HepG2 (cell line): ENCODE measurements around the gene GMEB2. TPM values are rescaled to one million over a fixed set of nuclear protein-coding genes. Genes with fewer than 3 reads are reported as not detected.

Experiments used
- AGO2 ChIP-seq: fragments of 200-400 bp; formaldehyde crosslinking; optimal IDR thresholded peaks from 2 replicates; pipeline ENCODE3; 2017; ENCODE audit warnings: mild to moderate bottlenecking, low read depth, low read length, moderate library complexity
- ARNT ChIP-seq: fragments of 450-650 bp; IDR thresholded peaks from 2 replicates; pipeline ENCODE4 v1.6.1; 2017
- BRCA1 ChIP-seq: sonication (generic); formaldehyde crosslinking; IDR thresholded peaks from 2 replicates; pipeline ENCODE4 v1.4.0; 2020; ENCODE audit warnings: missing genetic modification reagents
- CHD4 ChIP-seq: fragments of 200-600 bp; sonication (generic); IDR thresholded peaks from 2 replicates; pipeline ENCODE4 v1.7.0; 2017; ENCODE audit warnings: mild to moderate bottlenecking, low read length, borderline replicate concordance
- FOXA1 ChIP-seq, 2 experiments: fragments of 450-650 bp in 1 of 2; sonication (generic) in 1 of 2; formaldehyde crosslinking in 1 of 2; IDR thresholded peaks; 2 replicates each; pipeline versions ENCODE4 v1.4.0 to v1.6.1; 2016 to 2020; ENCODE audit warnings: missing genetic modification reagents in 1 of 2
- HNRNPL ChIP-seq: fragments of 200-400 bp; formaldehyde crosslinking; IDR thresholded peaks from 2 replicates; pipeline ENCODE4 v1.6.1; 2017; ENCODE audit warnings: mild to moderate bottlenecking, low read depth, low read length
- HNRNPLL ChIP-seq: fragments of 200-400 bp; formaldehyde crosslinking; IDR thresholded peaks from 2 replicates; pipeline ENCODE4 v1.6.1; 2017; ENCODE audit warnings: mild to moderate bottlenecking, low read depth, low read length; ENCODE audit not compliant: poor library complexity, severe bottlenecking
- HOXA3 ChIP-seq: sonication (generic); formaldehyde crosslinking; IDR thresholded peaks from 2 replicates; pipeline ENCODE4 v1.5.0; 2020; ENCODE audit warnings: missing genetic modification reagents
- MEF2D ChIP-seq: sonication (generic); formaldehyde crosslinking; IDR thresholded peaks from 2 replicates; pipeline ENCODE4 v1.5.1; 2020; ENCODE audit warnings: mild to moderate bottlenecking, missing genetic modification reagents
- NFIC ChIP-seq: IDR thresholded peaks from 2 replicates; pipeline ENCODE4 v1.6.1; 2012; ENCODE audit warnings: mild to moderate bottlenecking, low read length, inconsistent platforms
- RELA ChIP-seq: sonication (generic); formaldehyde crosslinking; IDR thresholded peaks from 2 replicates; pipeline ENCODE4 v1.4.0; 2020; ENCODE audit warnings: missing genetic modification reagents
- SMAD9 ChIP-seq: sonication (generic); formaldehyde crosslinking; IDR thresholded peaks from 2 replicates; pipeline ENCODE4 v1.5.1; 2020; ENCODE audit warnings: mild to moderate bottlenecking, missing genetic modification reagents
- TOPORS ChIP-seq: sonication (generic); formaldehyde crosslinking; IDR thresholded peaks from 2 replicates; pipeline ENCODE4 v1.8.0; 2023; ENCODE audit warnings: mild to moderate bottlenecking, missing genetic modification reagents
- ZNF225 ChIP-seq: sonication (generic); formaldehyde crosslinking; IDR thresholded peaks from 2 replicates; pipeline ENCODE4 v1.4.0; 2020; ENCODE audit warnings: mild to moderate bottlenecking, missing genetic modification reagents
- ZNF546 ChIP-seq: sonication (generic); formaldehyde crosslinking; conservative IDR thresholded peaks from 2 replicates; pipeline ENCODE4 v1.8.1; 2023; ENCODE audit warnings: mild to moderate bottlenecking, missing genetic modification reagents
- ZNF768 ChIP-seq: sonication (generic); formaldehyde crosslinking; IDR thresholded peaks from 2 replicates; pipeline ENCODE4 v1.4.0; 2020; ENCODE audit warnings: missing genetic modification reagents
- ZSCAN29 ChIP-seq: sonication (generic); formaldehyde crosslinking; conservative IDR thresholded peaks from 2 replicates; pipeline ENCODE4 v1.4.0; 2020; ENCODE audit warnings: mild to moderate bottlenecking, missing genetic modification reagents
- polyA plus RNA-seq, 8 experiments: library from polyadenylated mRNA; depleted of rRNA in 3 of 8; stranded (reverse) in 7 of 8; unstranded in 1 of 8; fragments of >200 nt; fragmentation: Illumina TruSeq in 4 of 8; extraction: Trizol in 4 of 8; gene quantifications; 2 replicates each; pipeline versions ENCODE4 v1.2.1 to v1.2.3, GENCODE V29; 2011 to 2016; ENCODE audit warnings: low read depth in 4 of 8, missing spikeins in 1 of 8, mixed read lengths in 1 of 8; ENCODE audit not compliant: insufficient read depth in 1 of 8
- total RNA-seq, 5 experiments: library from RNA; depleted of rRNA; stranded (reverse); fragments of >200 nt; fragmentation: Illumina TruSeq; extraction: Trizol; gene quantifications; 2 replicates each; pipeline ENCODE4 v1.2.3, GENCODE V29; 2016; ENCODE audit warnings: low read depth in 1 of 5
- TF ChIP-seq, protein P1 (sequence below): sonication (generic); formaldehyde crosslinking; IDR thresholded peaks from 2 replicates; pipeline ENCODE4 v1.9.0; 2021; ENCODE audit warnings: missing genetic modification reagents, borderline replicate concordance
- TF ChIP-seq, protein P2 (sequence below): sonication (generic); formaldehyde crosslinking; IDR thresholded peaks from 2 replicates; pipeline ENCODE4 v1.8.0; 2022; ENCODE audit warnings: missing genetic modification reagents, mild to moderate bottlenecking, borderline replicate concordance
- TF ChIP-seq, protein P3 (sequence below): conservative IDR thresholded peaks from 2 replicates; pipeline ENCODE4 v1.6.1; 2018; ENCODE audit warnings: missing genetic modification reagents
- TF ChIP-seq, protein P4 (sequence below): IDR thresholded peaks from 2 replicates; pipeline ENCODE4 v1.6.1; 2016; ENCODE audit warnings: mild to moderate bottlenecking, missing biosample characterization, missing genetic modification reagents
- TF ChIP-seq, protein P5 (sequence below): sonication (generic); formaldehyde crosslinking; IDR thresholded peaks from 2 replicates; pipeline ENCODE4 v1.9.0; 2022; ENCODE audit warnings: missing genetic modification reagents, mild to moderate bottlenecking, borderline replicate concordance

The GMEB2 gene
- total and polyA plus RNA-seq, 2 of the 13 experiments (the other 11 are each of a cell fraction or from before 2014, with no cell fraction given), result 10.6 to 12.4 TPM

DNA sequence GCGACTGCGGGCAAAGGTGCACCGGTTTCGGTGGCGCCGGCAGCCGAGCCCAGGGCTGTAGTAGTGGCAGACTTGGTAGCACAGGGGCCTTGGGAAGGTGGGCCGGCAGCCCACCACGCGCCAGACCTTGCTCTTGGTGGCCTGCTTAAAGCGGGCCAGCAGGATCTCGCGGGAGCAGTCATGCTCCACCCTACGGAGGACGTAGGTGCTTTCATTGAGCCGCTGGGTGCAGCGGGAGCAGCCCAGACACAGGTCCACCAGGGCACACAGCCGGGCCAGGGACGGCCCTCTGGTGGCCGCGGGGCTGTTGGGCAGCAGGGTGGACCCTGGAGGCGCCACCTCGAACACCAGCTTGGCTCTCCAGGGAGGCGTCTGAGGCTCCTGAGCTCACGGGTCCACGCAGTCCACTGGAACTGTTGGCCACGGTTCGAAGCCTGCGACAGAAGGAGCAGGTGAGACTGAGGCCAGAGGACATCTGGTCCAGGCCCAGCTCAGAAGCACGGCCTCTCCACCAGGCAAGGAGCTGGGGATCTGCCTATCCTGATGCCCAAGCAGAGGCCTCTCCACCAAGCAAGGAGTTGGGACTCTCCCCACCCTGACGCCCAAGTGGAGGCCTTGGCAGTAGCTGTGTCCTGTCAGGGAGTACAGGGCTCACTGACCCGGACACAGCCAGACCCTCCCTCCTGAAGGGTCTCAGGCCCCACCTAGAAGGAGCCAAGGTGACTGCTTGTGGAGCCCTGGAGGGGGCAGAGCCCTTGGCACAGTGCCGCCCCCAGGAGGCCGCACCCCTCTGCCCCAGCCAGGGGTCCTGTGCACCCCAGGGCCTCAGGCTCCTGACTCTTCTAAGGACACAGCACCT lies 53.9 kb downstream of the GMEB2 start (continued):
- peak; percentile 21 for TF ChIP-seq HNRNPLL
- TF ChIP-seq, protein P1, sequence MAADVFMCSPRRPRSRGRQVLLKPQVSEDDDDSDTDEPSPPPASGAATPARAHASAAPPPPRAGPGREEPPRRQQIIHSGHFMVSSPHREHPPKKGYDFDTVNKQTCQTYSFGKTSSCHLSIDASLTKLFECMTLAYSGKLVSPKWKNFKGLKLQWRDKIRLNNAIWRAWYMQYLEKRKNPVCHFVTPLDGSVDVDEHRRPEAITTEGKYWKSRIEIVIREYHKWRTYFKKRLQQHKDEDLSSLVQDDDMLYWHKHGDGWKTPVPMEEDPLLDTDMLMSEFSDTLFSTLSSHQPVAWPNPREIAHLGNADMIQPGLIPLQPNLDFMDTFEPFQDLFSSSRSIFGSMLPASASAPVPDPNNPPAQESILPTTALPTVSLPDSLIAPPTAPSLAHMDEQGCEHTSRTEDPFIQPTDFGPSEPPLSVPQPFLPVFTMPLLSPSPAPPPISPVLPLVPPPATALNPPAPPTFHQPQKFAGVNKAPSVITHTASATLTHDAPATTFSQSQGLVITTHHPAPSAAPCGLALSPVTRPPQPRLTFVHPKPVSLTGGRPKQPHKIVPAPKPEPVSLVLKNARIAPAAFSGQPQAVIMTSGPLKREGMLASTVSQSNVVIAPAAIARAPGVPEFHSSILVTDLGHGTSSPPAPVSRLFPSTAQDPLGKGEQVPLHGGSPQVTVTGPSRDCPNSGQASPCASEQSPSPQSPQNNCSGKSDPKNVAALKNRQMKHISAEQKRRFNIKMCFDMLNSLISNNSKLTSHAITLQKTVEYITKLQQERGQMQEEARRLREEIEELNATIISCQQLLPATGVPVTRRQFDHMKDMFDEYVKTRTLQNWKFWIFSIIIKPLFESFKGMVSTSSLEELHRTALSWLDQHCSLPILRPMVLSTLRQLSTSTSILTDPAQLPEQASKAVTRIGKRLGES (CRISPR knock-in tag), result no peak
- TF ChIP-seq NFIC, result no peak
- no peak for TF ChIP-seq AGO2
- no peak for TF ChIP-seq BRCA1
- no peak for TF ChIP-seq MEF2D (CRISPR knock-in tag)
- 0 out of 2 replicates have a peak, but pooled peaks have one; percentile 27 for TF ChIP-seq ZNF546
- TF ChIP-seq RELA, result no peak
- TF ChIP-seq, protein P2, sequence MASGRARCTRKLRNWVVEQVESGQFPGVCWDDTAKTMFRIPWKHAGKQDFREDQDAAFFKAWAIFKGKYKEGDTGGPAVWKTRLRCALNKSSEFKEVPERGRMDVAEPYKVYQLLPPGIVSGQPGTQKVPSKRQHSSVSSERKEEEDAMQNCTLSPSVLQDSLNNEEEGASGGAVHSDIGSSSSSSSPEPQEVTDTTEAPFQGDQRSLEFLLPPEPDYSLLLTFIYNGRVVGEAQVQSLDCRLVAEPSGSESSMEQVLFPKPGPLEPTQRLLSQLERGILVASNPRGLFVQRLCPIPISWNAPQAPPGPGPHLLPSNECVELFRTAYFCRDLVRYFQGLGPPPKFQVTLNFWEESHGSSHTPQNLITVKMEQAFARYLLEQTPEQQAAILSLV (CRISPR knock-in tag), result peak; percentile 75; the same call in 1 of the 2 replicates
- TF ChIP-seq, protein P3, sequence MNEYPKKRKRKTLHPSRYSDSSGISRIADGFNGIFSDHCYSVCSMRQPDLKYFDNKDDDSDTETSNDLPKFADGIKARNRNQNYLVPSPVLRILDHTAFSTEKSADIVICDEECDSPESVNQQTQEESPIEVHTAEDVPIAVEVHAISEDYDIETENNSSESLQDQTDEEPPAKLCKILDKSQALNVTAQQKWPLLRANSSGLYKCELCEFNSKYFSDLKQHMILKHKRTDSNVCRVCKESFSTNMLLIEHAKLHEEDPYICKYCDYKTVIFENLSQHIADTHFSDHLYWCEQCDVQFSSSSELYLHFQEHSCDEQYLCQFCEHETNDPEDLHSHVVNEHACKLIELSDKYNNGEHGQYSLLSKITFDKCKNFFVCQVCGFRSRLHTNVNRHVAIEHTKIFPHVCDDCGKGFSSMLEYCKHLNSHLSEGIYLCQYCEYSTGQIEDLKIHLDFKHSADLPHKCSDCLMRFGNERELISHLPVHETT (CRISPR knock-in tag), result 0 out of 2 replicates have a peak, but pooled peaks have one; percentile 57
- no peak for TF ChIP-seq ARNT
- no peak for TF ChIP-seq SMAD9 (CRISPR knock-in tag)
- TF ChIP-seq TOPORS, result no peak
- TF ChIP-seq CHD4, result 0 out of 2 replicates have a peak, but pooled peaks have one; percentile 38
- peak; percentile 73 for TF ChIP-seq HOXA3
- peak; percentile 96 for TF ChIP-seq HNRNPL
- TF ChIP-seq, protein P4, sequence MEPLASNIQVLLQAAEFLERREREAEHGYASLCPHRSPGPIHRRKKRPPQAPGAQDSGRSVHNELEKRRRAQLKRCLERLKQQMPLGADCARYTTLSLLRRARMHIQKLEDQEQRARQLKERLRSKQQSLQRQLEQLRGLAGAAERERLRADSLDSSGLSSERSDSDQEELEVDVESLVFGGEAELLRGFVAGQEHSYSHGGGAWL (CRISPR knock-in tag), result peak; percentile 54; the same call in 1 of the 2 replicates
- TF ChIP-seq, protein P5, sequence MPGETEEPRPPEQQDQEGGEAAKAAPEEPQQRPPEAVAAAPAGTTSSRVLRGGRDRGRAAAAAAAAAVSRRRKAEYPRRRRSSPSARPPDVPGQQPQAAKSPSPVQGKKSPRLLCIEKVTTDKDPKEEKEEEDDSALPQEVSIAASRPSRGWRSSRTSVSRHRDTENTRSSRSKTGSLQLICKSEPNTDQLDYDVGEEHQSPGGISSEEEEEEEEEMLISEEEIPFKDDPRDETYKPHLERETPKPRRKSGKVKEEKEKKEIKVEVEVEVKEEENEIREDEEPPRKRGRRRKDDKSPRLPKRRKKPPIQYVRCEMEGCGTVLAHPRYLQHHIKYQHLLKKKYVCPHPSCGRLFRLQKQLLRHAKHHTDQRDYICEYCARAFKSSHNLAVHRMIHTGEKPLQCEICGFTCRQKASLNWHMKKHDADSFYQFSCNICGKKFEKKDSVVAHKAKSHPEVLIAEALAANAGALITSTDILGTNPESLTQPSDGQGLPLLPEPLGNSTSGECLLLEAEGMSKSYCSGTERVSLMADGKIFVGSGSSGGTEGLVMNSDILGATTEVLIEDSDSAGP, result peak; percentile 58
- TF ChIP-seq ZNF225 (CRISPR knock-in tag), result peak; percentile 43; the same call in 1 of the 2 replicates
- peak; percentile 48; the same call in 1 of the 2 replicates for TF ChIP-seq ZNF768 (CRISPR knock-in tag)
- TF ChIP-seq FOXA1 (IDR thresholded peaks at IDR 0.05), result no peak
- TF ChIP-seq FOXA1 (CRISPR knock-in tag; IDR thresholded peaks at IDR 0.05), result no peak
- 0 out of 2 replicates have a peak, but pooled peaks have one; percentile 28 for TF ChIP-seq ZSCAN29 (CRISPR knock-in tag)
